ENCODE data around the gene RFX1. TPM values are rescaled to one million over a fixed set of nuclear protein-coding genes. Genes with fewer than 3 reads are reported as not detected.

Gene RFX1
- total RNA-seq, 2 donors from 2014 or later, result 23.3 to 24.7 TPM

DNA sequence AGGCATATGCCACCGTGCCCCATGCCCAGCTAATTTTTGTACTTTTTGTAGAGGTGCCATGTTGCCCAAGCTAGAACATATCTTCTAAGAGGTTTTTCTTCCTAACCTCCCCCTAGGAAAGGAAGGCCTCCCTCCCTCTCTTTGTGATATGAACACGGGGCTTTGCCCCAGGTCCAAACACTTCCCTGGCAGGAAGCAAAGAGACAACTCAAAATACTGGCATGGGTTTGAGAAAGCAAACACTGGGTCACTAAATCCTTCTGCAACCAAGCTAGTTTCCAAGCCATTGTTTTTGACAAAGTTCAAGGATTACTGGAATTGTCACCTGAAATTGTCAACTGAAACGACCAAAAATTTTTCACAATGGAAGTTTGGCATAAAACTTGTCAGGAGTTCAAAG, 91.3 kb downstream of the RFX1 start:
- Mint-ChIP-seq H3K27me3 (no peaks in the 10 kb centered on the region), H3K4me1 (no peaks in the 10 kb centered on the region), H3K36me3 (ENCODE audit: low read depth) (no peaks in the 10 kb centered on the region), H3K4me3 (no peak overlapping the region), H3K27ac (no peak overlapping the region)
- no peaks in the 10 kb centered on the region for H3K9me3 ChIP-seq (ENCODE audit: control insufficient read depth, low read length, poor library complexity, severe bottlenecking)
- no peak for DNase-seq
- no peak for ATAC-seq

GRCh38 chr19:13913352-13913751, 92.8 kb downstream of the RFX1 start:
- Mint-ChIP-seq H3K36me3 (ENCODE audit: low read depth) (no peaks in the 10 kb centered on the region), H3K27me3 (no peaks in the 10 kb centered on the region), H3K27ac (no peak overlapping the region), H3K4me1 (no peaks in the 10 kb centered on the region), H3K4me3 (no peak overlapping the region)
- H3K9me3 ChIP-seq (ENCODE audit: control insufficient read depth, low read length, poor library complexity, severe bottlenecking), result no peaks in the 10 kb centered on the region
- DNase-seq, result no peak
- no peak for ATAC-seq

Other genes starting within 250 kb of the RFX1 start
- 10 to 100 TPM; 31.0 to 31.9 TPM for gene MRI1, start 241.8 kb downstream of the RFX1 start, total RNA-seq
- 10 to 100 TPM; 62.4 to 73.0 TPM for gene C19orf53, start 231.9 kb downstream of the RFX1 start, total RNA-seq
- gene ZSWIM4, start 210.9 kb downstream of the RFX1 start, total RNA-seq, result 1 to 10 TPM; 4.2 to 5.3 TPM
- 1 to 10 TPM in 1 of 2 donors, under 1 TPM in 1; 0.60 to 2.6 TPM for gene NANOS3, start 129.2 kb downstream of the RFX1 start, total RNA-seq
- 1 to 10 TPM in 1 of 2 donors, under 1 TPM in 1; 0.82 to 1.7 TPM for gene BRME1, start 100.2 kb downstream of the RFX1 start, total RNA-seq
- gene CC2D1A, start 100.1 kb downstream of the RFX1 start, total RNA-seq, result 10 to 100 TPM; 22.5 to 24.4 TPM
- under 1 TPM in 1 of 2 donors, not detected in 1; 0.31 TPM for gene PODNL1, start 67.9 kb downstream of the RFX1 start, total RNA-seq
- gene DCAF15, start 53.8 kb downstream of the RFX1 start, total RNA-seq, result 10 to 100 TPM; 88.2 to 95.8 TPM
- not detected for gene RLN3, start 21.8 kb upstream of the RFX1 start, total RNA-seq
- 10 to 100 TPM; 39.6 to 51.6 TPM for gene IL27RA, start 25.4 kb upstream of the RFX1 start, total RNA-seq
- gene PALM3, start 55.8 kb upstream of the RFX1 start, total RNA-seq, result not detected
- gene MISP3, start 66.5 kb upstream of the RFX1 start, total RNA-seq, result 1 to 10 TPM in 1 of 2 donors, under 1 TPM in 1; 0.65 to 1.3 TPM
- under 1 TPM; 0.22 to 0.31 TPM for gene C19orf67, start 79.5 kb upstream of the RFX1 start, total RNA-seq
- gene SAMD1, start 84.4 kb upstream of the RFX1 start, total RNA-seq, result 10 to 100 TPM; 24.8 to 25.3 TPM
- 10 to 100 TPM; 35.2 to 38.5 TPM for gene PRKACA, start 111.4 kb upstream of the RFX1 start, total RNA-seq
- 1 to 10 TPM; 1.5 to 1.9 TPM for gene ASF1B, start 130.3 kb upstream of the RFX1 start, total RNA-seq
- gene ADGRL1, start 199.8 kb upstream of the RFX1 start, total RNA-seq, result 10 to 100 TPM; 14.9 to 30.8 TPM

Data from T-helper 17 cell (primary cell).